IPS-18c (cell line): ENCODE data around the gene LEPROT.
A peak's percentile ranks its signal among the peaks of the same experiment; 100 is the strongest.

Experiments
- H3K4me3 ChIP-seq: 2 replicates; pipeline ENCODE4 v1.7.0; 2013; ENCODE audit warnings: low read depth, mild to moderate bottlenecking, low read length, moderate library complexity; ENCODE audit not compliant: insufficient read depth
- H3K9me3 ChIP-seq: one replicate; pipeline ENCODE4 v1.6.1; 2013; ENCODE audit warnings: mild to moderate bottlenecking, low read length, moderate library complexity; ENCODE audit not compliant: control insufficient read depth, insufficient read depth

Gene LEPROT

DNA sequence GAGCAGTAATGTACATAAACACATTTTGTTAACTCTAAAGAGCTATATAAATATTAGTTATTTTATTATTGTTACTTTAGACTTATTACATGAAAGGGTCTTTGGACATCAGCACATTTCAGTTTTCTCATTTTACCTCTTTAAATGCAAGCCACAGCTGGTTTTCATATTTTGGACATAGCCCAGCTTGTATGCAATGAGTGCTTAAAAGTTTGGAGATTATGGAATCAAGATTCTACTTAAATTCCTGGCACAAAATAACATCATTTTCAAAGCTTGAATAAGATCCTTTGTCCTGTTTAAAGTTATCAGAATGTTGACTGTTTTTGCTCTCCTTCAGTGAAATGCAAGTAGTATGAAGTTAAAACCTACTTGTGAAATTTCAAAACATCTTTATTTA, 15.5 kb upstream of the LEPROT start:
- no peaks in the 10 kb centered on the region for H3K9me3 ChIP-seq
- H3K4me3 ChIP-seq: no peak overlapping the region

DNA sequence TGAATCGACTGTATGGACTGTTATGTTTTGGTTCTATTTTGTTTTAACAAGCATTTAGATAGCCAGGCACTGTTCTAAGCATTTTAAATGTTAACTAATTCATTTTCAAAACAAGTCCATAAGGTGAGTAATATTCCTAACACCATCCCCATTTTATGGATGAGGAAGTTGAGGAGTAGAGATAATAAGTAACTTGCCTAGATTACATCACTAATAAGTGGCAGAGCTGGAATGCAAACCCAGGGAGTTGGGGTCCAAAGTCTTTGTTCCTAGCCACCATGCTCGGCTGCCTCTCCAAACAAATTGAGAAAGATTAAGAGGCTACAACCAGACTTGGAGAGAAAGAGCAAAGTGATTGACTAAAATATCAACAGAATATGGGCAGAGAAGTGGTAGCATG, 12.6 kb upstream of the LEPROT start:
- no peaks in the 10 kb centered on the region for H3K9me3 ChIP-seq

DNA sequence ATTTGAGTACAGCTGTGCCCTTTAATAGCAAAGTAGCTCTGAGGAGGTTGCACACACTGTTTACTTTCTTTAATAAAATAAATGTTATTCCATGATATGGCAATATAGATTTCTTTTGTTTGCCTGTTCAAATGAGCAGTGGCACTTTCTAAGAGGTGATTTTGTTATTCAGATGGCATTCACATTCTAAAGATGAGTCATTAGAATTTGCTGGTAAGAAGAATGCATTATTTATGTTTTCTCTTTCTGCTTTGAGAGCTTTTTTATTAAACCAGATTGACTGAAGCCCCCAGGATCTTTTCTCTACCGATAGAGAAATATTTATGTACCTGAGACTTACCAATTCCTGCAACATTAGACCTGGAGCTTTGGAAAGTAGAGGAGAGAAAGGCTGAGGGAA, 11.2 kb upstream of the LEPROT start:
- Histone ChIP-seq H3K9me3 (no peaks in the 10 kb centered on the region), H3K4me3 (no peak overlapping the region)

More for the DNA sequence above, 12.6 kb upstream of the LEPROT start:
- H3K4me3 ChIP-seq: no peak overlapping the region

DNA sequence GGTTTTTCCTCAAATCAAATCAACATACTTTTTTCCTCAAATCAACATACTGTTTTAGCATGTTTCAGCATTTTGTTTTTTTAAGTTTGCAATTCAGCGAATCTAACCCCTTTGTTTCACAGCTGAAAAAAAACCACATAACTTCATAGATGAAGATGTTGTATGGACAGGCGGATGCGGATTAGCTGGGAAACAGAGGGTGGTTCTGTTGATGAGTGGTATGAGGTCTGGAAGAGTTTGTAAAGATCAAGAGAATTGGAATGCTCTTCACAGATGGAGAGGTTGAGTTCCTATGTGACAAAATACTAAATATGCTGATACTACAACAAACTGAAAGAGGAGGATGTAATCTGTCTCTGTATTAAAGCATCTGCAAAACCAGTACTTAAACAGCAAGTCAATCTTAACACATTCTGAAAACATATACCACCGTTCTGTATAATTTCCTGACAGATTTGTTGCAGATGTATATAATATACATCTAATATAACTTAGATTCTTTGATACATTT, 10.6 kb upstream of the LEPROT start:
- no peaks in the 10 kb centered on the region for H3K9me3 ChIP-seq

DNA sequence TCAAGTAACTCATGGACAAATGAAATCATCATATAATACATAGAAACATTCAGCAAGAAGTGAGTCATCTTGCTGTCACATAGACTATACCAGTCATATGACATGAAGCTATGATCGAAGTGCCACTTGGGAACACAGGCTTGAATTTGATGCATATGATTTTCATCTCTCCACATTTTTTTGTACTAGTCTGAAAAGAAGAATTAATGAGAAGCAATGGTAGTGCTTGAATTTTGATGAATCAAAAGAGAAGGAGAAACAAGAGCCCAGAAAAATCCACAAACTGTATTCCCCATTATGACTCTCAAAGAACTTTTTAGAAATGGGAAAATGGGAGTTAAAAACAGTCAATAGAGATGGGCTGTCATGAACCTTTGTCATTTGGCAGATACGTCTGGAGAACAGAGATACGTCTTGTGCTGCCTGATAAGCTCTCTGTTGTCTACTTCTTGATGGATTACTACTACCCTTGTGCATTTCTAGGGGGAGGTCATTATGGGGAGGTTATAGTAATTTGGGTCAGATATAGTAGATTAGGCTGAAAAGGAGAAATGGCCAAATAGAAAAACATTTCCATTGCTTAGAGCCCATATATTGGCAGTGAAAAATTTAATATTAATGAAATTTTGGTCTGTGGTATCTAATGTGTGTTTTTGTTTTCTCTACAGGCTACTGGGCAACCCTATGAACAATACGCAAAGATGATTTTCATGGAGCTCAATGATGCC, 8.0 kb upstream of the LEPROT start:
- H3K9me3 ChIP-seq: no peaks in the 10 kb centered on the region
- no peak overlapping the region for H3K4me3 ChIP-seq

More for the DNA sequence above, 10.6 kb upstream of the LEPROT start:
- no peak overlapping the region for H3K4me3 ChIP-seq

DNA sequence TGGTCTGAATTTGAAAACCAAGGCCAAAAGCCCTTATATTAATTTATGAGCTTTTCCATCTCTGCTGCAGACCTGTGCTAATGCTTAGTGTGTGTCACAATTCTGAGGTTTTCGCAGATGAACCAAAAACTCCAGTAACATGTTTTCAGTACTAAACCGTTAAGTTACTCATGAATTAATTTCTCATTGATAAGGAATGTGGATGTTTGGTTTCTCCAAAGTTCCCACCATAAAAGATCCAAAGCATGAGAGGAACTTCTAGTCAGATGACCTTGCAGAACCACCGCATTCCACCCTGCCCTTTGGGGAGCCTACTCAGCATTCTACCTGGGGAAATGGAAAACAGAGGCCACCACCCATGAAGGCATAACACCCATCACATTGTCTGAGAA, 7.5 kb upstream of the LEPROT start:
- Histone ChIP-seq H3K9me3 (no peaks in the 10 kb centered on the region), H3K4me3 (no peak overlapping the region)

DNA sequence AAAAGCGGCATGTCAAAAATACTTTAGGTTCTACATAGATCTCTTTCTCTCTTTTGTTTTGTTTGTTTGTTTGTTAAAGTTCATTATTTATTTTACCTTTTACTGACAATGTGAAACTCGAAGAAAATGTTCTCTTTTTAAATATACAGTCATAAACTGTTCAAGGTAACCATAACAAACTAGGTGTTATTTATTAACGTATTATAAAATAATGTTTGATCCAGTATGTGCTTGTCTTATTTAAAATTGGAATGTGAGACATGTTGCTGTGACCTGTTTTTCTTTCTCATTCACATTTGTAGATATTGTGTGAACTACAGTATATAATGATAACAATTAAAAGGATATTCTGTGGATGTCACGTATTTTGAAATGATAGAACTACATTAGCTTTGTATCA, 5.9 kb upstream of the LEPROT start:
- H3K4me3 ChIP-seq: no peak overlapping the region
- no peaks in the 10 kb centered on the region for H3K9me3 ChIP-seq

DNA sequence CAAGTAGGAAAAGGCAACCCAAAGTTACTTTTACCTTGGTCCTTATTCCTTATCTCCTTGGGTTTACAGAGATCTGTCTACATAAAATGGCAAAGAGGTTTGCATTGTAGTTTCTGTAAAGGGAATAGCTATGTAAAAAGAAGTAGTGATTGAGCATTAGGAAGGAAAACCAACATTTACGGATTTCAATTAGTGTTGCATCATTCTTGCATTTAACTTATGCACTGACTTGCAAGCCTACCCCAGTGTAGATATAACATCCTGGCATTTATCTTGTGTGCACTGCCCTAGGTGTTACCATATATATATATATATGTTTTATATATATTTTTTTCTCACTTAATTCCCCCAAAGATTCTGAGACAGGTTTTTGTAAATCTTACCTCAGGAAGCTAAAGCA, 3.7 kb upstream of the LEPROT start:
- H3K4me3 ChIP-seq: no peak overlapping the region
- no peaks in the 10 kb centered on the region for H3K9me3 ChIP-seq

DNA sequence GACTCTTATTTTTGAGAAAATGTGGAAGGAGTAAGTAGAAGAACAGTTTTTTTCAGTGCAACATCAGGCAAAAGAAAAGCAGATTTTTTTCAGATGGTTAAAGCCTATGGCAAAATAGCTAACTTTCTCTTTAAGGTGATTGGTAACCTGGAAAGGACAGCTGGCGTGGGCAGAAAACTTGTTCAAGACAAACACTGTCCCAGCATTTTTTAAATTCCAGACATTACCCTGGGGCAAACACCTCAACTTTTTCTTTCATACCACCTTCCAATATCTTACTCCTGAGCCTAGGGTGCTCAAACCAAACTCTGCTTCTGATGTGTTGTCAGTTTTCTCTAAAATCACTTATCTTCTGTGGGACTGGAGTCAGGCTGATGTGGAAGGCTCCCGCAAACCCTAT, 2.7 kb upstream of the LEPROT start:
- H3K9me3 ChIP-seq: no peaks in the 10 kb centered on the region
- H3K4me3 ChIP-seq: no peak overlapping the region

DNA sequence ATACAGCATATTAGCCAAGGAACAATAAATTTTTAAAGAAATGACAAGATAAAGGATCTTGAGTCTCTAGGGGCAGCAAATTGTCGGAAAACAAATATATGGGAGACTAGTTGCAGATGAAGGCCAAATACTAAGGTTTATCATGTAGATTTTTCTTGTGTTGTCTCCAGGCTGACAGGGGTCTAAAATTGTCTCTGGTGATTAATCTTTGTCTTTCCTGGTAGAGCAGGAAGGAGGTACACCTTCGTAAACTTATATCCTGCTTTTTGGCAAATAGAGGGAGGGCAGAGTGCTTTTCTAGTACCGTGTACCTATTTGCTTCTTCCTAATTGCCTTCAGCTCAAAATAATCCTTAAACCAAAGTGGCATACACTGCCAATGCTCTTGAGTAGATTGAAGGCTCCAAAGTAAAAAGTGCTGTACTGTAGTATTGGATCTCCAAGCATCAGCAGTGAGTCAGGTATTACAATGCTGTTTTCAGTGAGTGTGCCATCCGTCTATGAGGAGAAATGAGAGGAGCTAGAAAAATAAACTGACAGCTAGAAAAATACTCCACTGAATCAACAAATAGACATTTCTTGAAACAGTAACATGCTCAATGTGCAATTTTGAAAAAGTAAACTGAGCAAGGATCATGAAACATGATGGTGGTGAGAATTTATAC, 1.8 kb upstream of the LEPROT start:
- Histone ChIP-seq H3K4me3 (no peak overlapping the region; the same call in 1 of the 2 replicates), H3K9me3 (no peaks in the 10 kb centered on the region)

DNA sequence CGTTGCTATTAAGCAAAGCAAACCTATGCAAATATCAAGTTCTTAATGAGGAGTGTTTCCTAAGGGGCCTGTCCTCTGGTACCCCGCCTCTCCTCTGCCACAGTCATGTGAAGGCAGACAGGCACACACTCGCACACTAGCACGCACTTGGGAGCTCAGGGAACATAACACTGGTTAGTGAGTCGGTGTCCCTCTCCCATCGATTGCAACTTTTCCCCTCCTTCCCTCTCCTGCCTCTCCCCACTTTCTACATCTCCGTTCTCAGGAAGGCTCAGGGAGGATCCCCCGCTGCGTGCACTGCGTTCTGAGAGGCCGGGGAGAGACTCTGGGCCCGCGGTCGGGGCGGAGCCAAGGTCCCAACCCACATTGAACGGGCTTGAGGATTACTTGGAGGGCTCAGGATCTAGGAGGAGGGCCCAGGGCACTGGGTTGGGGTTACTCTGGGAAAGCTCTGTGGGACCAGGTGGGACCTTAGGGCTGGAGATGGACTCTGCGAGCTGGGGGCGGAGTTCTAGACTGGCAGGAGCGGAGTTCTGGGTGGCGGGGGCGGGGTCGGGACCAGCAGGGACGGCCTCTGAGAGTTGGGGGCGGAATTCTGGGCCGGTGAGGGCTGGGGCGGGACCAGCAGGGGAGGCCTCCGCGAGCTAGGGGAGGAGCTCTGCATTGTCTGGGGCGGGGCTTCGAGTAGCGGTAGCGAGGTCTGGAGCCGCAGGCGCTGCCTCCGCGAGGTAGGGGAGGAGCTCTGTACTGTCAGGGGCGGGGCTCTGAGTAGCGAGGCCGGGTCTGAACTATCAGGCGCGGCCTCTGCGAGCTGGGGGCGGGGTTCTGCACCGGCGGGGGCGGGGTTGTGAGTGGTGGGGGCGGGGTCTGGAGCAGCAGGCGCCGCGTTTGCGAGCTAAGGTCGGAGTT, 533 bp upstream of the LEPROT start:
- Histone ChIP-seq H3K9me3 (no peaks in the 10 kb centered on the region), H3K4me3 (peak overlapping the region; percentile 80)

DNA sequence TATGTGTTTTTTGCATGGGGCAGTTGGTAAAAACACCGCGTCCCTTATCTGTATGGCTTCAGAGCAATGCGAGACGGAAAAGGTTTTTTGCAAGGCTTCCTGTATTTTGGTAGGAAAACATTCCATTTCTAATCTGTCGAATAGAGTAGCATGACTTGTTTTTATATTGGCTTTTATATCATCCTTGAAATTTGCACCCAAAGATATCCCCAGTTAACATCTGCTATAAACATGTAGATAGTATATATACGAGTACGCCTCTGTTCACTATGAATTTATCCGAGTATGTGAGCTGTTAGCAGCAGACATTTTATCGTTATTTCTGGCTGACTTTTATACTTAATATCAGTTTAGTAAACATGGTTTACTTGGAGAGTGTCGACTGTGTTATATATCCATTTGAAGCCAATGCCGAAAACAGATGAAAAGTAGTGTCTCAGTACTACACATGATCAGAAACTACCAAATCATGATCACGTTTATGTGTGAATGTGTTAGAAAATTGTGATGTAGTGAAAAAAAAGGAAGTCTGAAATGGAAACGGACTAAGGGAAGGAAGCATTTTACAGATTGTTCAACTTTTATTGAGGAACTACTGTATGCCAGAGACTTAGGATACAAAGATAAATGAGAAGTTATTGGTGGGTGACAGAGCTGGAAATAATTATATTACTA, 1.0 kb downstream of the LEPROT start:
- H3K4me3 ChIP-seq: peak overlapping the region; percentile 80
- no peaks in the 10 kb centered on the region for H3K9me3 ChIP-seq

DNA sequence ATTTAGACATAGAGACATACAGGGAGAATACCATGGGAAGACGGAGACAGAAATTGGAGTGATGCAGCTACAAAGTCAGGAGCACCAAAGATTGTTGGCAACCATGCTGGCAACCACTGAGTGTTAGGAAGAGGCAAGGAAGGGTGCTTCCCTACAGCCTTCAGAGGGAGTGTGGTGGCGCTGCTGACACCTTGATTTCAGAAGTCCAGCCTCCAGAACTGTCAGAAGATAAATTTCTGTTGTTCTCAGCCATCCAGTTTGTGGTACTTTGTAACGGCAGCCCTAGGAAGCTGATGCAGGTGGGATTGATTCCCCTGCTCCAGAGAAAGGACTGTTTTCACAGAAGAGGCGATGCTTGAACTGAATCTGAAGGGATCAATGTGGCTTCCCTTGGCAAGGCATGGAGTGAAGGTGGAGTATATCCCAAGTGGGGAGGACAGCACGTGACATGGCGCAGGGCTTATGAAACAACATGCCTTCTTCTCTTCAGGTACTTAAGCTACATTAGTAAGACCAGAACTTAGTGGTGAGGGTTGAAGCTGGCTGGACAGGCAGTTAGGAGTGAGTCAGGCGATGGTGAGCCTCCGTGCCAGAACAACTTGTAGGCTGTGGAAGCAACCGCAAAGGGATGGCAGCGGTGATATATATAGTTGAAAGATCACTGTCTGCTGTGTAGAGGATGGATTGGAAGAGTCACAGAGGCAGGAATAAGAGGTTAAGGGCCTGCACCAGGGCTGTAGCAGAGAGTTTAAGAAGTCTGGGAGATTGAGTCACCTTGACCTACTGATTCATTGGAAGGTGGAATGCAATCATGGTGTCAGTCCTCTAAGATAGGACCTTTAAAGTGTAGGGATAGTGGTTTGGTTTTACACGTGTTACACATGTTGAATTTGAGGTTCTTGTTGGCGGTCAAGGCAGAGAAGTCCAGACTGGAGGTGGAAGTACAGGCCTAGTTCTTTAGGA, 2.1 kb downstream of the LEPROT start:
- H3K4me3 ChIP-seq: no peak overlapping the region; the same call in 1 of the 2 replicates

DNA sequence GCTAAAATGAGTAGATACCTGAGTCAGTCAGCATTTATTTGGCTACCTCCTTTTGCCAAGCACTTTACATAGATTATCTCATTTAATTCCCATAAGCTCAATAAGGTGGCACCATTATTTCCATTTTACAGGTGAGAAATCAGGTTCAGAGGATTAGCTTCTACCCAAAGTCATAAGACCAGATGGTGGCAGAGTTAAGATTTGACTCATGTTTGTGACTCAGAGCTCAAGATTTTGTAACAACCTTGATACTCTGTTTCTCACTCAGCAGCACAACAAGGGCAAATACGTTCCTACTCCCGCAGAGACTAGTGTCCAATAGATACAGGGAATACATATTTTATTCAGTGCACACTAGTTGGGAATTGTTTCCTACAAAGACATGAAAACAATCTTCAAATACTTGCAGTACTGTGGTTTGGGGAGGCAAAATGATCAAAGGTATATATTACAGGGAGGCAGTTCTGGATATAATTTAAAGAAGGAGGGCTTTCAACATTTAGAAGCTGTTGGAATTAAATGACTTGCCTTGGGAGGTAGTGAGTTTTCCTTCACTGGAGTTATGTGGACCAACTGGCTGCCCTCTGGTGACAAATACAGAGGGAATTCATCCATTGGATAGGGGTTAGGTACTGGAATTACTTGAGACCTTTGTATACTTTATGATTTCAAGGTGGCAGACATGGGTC, 3.6 kb downstream of the LEPROT start:
- no peaks in the 10 kb centered on the region for H3K9me3 ChIP-seq
- no peak overlapping the region for H3K4me3 ChIP-seq

More for the DNA sequence above, 2.1 kb downstream of the LEPROT start:
- H3K9me3 ChIP-seq: no peaks in the 10 kb centered on the region

DNA sequence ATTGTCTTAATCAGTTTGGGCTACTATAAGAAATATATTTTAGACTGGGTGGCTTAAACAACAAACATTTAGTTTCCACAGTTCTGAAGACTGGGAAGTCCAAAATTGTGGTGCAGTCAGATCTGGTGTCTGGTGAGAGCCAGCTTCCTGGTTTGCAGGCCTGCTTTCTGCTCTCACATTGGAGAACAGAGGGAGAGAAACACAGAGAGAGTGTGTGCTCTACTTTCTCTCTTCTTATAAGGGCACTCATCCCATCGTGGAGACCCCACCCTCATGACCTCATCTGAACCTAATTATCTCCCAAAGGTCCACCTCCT, 4.1 kb downstream of the LEPROT start:
- Histone ChIP-seq H3K4me3 (no peak overlapping the region), H3K9me3 (no peaks in the 10 kb centered on the region)

DNA sequence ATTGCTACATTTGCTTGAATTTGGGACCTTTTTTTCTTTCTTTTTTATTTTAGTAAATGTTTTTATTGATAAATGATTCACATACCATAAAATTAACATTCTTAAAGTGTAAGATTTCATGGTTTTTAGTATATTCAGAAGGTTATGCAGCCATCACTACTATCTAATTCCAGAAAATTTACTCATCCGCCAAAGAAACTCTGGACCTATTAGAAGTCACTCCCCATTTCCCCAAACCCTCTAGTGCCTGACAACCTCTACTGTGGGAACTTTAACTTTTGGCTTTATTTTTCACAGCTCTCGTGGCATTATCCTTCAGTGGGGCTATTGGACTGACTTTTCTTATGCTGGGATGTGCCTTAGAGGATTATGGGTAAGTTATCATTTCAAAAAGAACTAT, 4.5 kb downstream of the LEPROT start:
- no peak overlapping the region for H3K4me3 ChIP-seq

More for the DNA sequence above, 4.5 kb downstream of the LEPROT start:
- H3K9me3 ChIP-seq: no peaks in the 10 kb centered on the region
